H1 (cell line): Measurements from ENCODE around the gene PCGF3.

Source experiments
- BRCA1 ChIP-seq: IDR thresholded peaks from 2 replicates; pipeline ENCODE4 v1.6.1; 2012; ENCODE audit warnings: low read depth, low read length, improper control_type of control experiment
- CEBPB ChIP-seq: IDR thresholded peaks from 2 replicates; pipeline ENCODE4 v1.6.1; 2012; ENCODE audit warnings: low read depth, low read length
- CTCF ChIP-seq, 3 experiments: IDR thresholded peaks; 1 replicate in 2 of 3; 2 replicates in 1 of 3; pipeline versions ENCODE4 v1.5.1 to v1.6.1; 2011; ENCODE audit warnings: low read length in 3 of 3, mild to moderate bottlenecking in 3 of 3, inconsistent platforms in 2 of 3, low read depth in 1 of 3, moderate library complexity in 1 of 3; ENCODE audit not compliant: insufficient read depth in 1 of 3; ENCODE audit errors: control extremely low read depth in 1 of 3
- EZH2 ChIP-seq: fragments of 200-600 bp; sonication (generic); IDR thresholded peaks from 2 replicates; pipeline ENCODE4 v1.7.1; 2012; ENCODE audit warnings: low read depth, mild to moderate bottlenecking, moderate library complexity, low read length, inconsistent platforms; ENCODE audit not compliant: severe bottlenecking
- HDAC6 ChIP-seq: IDR thresholded peaks from one replicate; pipeline ENCODE4 v1.7.1; 2012; ENCODE audit warnings: low read depth, mild to moderate bottlenecking, inconsistent platforms, low read length, moderate library complexity
- KDM1A ChIP-seq: fragments of 200-600, 300-600 bp; sonication (generic); IDR thresholded peaks from 2 replicates; pipeline ENCODE4 v1.7.1; 2016; ENCODE audit warnings: mild to moderate bottlenecking, low read length, borderline replicate concordance
- POLR2A ChIP-seq, 2 experiments: IDR thresholded peaks; 1 replicate in 1 of 2; 2 replicates in 1 of 2; pipeline ENCODE4 v1.6.1; 2011; ENCODE audit warnings: low read depth in 2 of 2, low read length in 2 of 2, mild to moderate bottlenecking in 2 of 2; ENCODE audit errors: control extremely low read depth in 1 of 2
- POLR2AphosphoS5 ChIP-seq: IDR thresholded peaks from 2 replicates; pipeline ENCODE4 v1.6.1; 2011; ENCODE audit warnings: low read depth, low read length
- YY1 ChIP-seq: IDR thresholded peaks from 2 replicates; pipeline ENCODE4 v1.6.1; 2011; ENCODE audit warnings: low read depth, mild to moderate bottlenecking, low read length

- TF ChIP-seq POLR2AphosphoS5, result peak; percentile 62; the same call in 1 of the 2 replicates
- TF ChIP-seq YY1, result no peak
- no peak for TF ChIP-seq KDM1A
- no peak for TF ChIP-seq HDAC6
- no peak for TF ChIP-seq CTCF (IDR thresholded peaks at IDR 0.05; ENCODE audit: control extremely low read depth in 1 of 3, insufficient read depth in 1 of 3, low read depth in 1 of 3, low read length in 3 of 3)
- no peak for TF ChIP-seq CEBPB
- no peak for TF ChIP-seq EZH2
- peak in 1 of 2 experiments; percentile 59; a peak in 2 of 3 replicates for TF ChIP-seq POLR2A (IDR thresholded peaks at IDR 0.05; ENCODE audit: control extremely low read depth in 1 of 2, low read depth in 2 of 2, low read length in 2 of 2)
- no peak for TF ChIP-seq BRCA1
These were observed 73.9 kb downstream of the PCGF3 start for GRCh38 chr4:779555-779954.
